ENCODE measurements around the gene NTNG2.

DNA sequence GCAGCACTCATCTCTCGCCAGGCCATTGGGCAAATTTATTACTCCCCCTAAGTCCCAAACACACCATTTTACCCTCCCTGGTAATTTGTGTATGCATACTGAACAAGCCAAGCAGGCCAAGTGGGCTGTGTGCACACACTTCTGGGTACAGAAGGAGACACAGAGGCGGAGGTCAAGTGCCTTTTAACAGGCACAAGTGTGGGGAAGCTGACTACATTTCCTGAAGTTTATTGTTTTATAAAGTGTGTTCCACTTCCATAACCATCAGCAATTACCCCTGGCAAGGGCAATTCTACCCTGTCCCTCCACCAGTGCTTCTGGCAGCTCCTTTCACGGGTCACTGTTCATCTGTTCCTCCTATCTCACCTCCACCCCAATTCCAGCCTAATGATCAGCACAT lies 99.0 kb downstream of the NTNG2 start:
- TF ChIP-seq, protein P1, sequence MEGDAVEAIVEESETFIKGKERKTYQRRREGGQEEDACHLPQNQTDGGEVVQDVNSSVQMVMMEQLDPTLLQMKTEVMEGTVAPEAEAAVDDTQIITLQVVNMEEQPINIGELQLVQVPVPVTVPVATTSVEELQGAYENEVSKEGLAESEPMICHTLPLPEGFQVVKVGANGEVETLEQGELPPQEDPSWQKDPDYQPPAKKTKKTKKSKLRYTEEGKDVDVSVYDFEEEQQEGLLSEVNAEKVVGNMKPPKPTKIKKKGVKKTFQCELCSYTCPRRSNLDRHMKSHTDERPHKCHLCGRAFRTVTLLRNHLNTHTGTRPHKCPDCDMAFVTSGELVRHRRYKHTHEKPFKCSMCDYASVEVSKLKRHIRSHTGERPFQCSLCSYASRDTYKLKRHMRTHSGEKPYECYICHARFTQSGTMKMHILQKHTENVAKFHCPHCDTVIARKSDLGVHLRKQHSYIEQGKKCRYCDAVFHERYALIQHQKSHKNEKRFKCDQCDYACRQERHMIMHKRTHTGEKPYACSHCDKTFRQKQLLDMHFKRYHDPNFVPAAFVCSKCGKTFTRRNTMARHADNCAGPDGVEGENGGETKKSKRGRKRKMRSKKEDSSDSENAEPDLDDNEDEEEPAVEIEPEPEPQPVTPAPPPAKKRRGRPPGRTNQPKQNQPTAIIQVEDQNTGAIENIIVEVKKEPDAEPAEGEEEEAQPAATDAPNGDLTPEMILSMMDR (IDR thresholded peaks at IDR 0.05) = no peak
- TF ChIP-seq POLR2A (IDR thresholded peaks at IDR 0.05; ENCODE audit: low read depth) = no peak
- no peak for TF ChIP-seq POLR2AphosphoS5 (IDR thresholded peaks at IDR 0.05)
